GM12873 (cell line): ENCODE measurements around the gene TMEM269.

Experiments
- CTCF ChIP-seq: IDR thresholded peaks from 2 replicates; pipeline ENCODE4 v1.5.1; 2012; ENCODE audit warnings: low read depth, mild to moderate bottlenecking, moderate library complexity, low read length, control low read depth; ENCODE audit not compliant: insufficient read depth; ENCODE audit errors: missing control alignments

The TMEM269 gene

GRCh38 chr1:42838482-42839190, 53.8 kb downstream of the TMEM269 start:
- no peak for TF ChIP-seq CTCF

- TF ChIP-seq CTCF = no peak
Observed at GRCh38 chr1:42841010-42841409, 56.2 kb downstream of the TMEM269 start.

GRCh38 chr1:42841440-42842147, 56.8 kb downstream of the TMEM269 start:
- TF ChIP-seq CTCF = no peak

- TF ChIP-seq CTCF = no peak
Observed at GRCh38 chr1:42844592-42845140, 59.9 kb downstream of the TMEM269 start.

- no peak for TF ChIP-seq CTCF
Observed at GRCh38 chr1:42845193-42845592, 60.4 kb downstream of the TMEM269 start.

GRCh38 chr1:42845866-42846256, 61.1 kb downstream of the TMEM269 start:
- no peak for TF ChIP-seq CTCF
